HepG2 (cell line): ENCODE data around the gene MEAF6. TPM values are rescaled to one million over a fixed set of nuclear protein-coding genes. Genes with fewer than 3 reads are reported as not detected.

Source experiments
- ATM ChIP-seq: fragments of 450-650 bp; IDR thresholded peaks from 2 replicates; pipeline ENCODE4 v1.7.1; 2017; ENCODE audit warnings: mild to moderate bottlenecking, borderline replicate concordance
- CBX5 ChIP-seq: sonication (generic); formaldehyde crosslinking; IDR thresholded peaks from 2 replicates; pipeline ENCODE4 v1.4.0; 2020; ENCODE audit warnings: missing genetic modification reagents, borderline replicate concordance
- CCDC6 ChIP-seq: sonication (generic); formaldehyde crosslinking; IDR thresholded peaks from 2 replicates; pipeline ENCODE4 v1.8.1; 2022; ENCODE audit warnings: mild to moderate bottlenecking, missing genetic modification reagents, moderate library complexity
- CENPBD1 ChIP-seq: sonication (generic); formaldehyde crosslinking; IDR thresholded peaks from 2 replicates; pipeline ENCODE4 v1.8.0; 2022; ENCODE audit warnings: missing genetic modification reagents, low read depth, mild to moderate bottlenecking, borderline replicate concordance
- CREB3 ChIP-seq: sonication (generic); formaldehyde crosslinking; IDR thresholded peaks from 2 replicates; pipeline ENCODE4 v1.5.0; 2020; ENCODE audit warnings: missing genetic modification reagents
- NFIC ChIP-seq: IDR thresholded peaks from 2 replicates; pipeline ENCODE4 v1.6.1; 2012; ENCODE audit warnings: mild to moderate bottlenecking, low read length, inconsistent platforms
- NR2F2 ChIP-seq: IDR thresholded peaks from 2 replicates; pipeline ENCODE4 v1.6.1; 2012; ENCODE audit warnings: low read depth, inconsistent platforms, borderline replicate concordance
- PBX2 ChIP-seq: IDR thresholded peaks from 2 replicates; pipeline ENCODE4 v1.6.1; 2016; ENCODE audit warnings: control low read depth
- PPARG ChIP-seq: conservative IDR thresholded peaks from 2 replicates; pipeline ENCODE4 v1.6.1; 2016; ENCODE audit warnings: missing biosample characterization, missing genetic modification reagents
- TFAP4 ChIP-seq: sonication (generic); IDR thresholded peaks from 2 replicates; pipeline ENCODE4 v1.6.1; 2016; ENCODE audit warnings: low read depth, borderline replicate concordance
- THYN1 ChIP-seq: sonication (generic); formaldehyde crosslinking; IDR thresholded peaks from 2 replicates; pipeline ENCODE4 v1.8.1; 2023; ENCODE audit warnings: low read depth, mild to moderate bottlenecking, moderate library complexity, missing genetic modification reagents, borderline replicate concordance
- ZBTB43 ChIP-seq: sonication (generic); formaldehyde crosslinking; conservative IDR thresholded peaks from 2 replicates; pipeline ENCODE4 v1.4.0; 2020; ENCODE audit warnings: missing genetic modification reagents
- ZBTB49 ChIP-seq: sonication (generic); formaldehyde crosslinking; IDR thresholded peaks from 2 replicates; pipeline ENCODE4 v1.4.0; 2020; ENCODE audit warnings: missing genetic modification reagents, borderline replicate concordance
- ZFX ChIP-seq: sonication (generic); formaldehyde crosslinking; IDR thresholded peaks from 2 replicates; pipeline ENCODE4 v1.4.0; 2020; ENCODE audit warnings: mild to moderate bottlenecking, low read depth, missing genetic modification reagents, moderate library complexity
- ZNF24 ChIP-seq: fragments of 450-650 bp; IDR thresholded peaks from 2 replicates; pipeline ENCODE4 v1.6.1; 2017; ENCODE audit warnings: antibody characterized with exemption, mild to moderate bottlenecking
- ZNF264 ChIP-seq: sonication (generic); formaldehyde crosslinking; IDR thresholded peaks from 2 replicates; pipeline ENCODE4 v1.4.0; 2020; ENCODE audit warnings: missing genetic modification reagents
- ZNF292 ChIP-seq: sonication (generic); formaldehyde crosslinking; IDR thresholded peaks from 2 replicates; pipeline ENCODE4 v1.8.1; 2022; ENCODE audit warnings: mild to moderate bottlenecking, low read depth, missing genetic modification reagents, borderline replicate concordance
- ZNF484 ChIP-seq: sonication (generic); formaldehyde crosslinking; IDR thresholded peaks from 2 replicates; pipeline ENCODE4 v1.5.1; 2020; ENCODE audit warnings: mild to moderate bottlenecking, low read depth, missing genetic modification reagents, borderline replicate concordance
- ZNF557 ChIP-seq: sonication (generic); formaldehyde crosslinking; IDR thresholded peaks from 2 replicates; pipeline ENCODE4 v1.4.0; 2020; ENCODE audit warnings: missing genetic modification reagents
- ZNF691 ChIP-seq: sonication (generic); formaldehyde crosslinking; IDR thresholded peaks from 2 replicates; pipeline ENCODE4 v1.4.0; 2020; ENCODE audit warnings: missing genetic modification reagents, low read depth, mild to moderate bottlenecking, borderline replicate concordance
- ZZZ3 ChIP-seq: sonication (generic); formaldehyde crosslinking; IDR thresholded peaks from 2 replicates; pipeline ENCODE4 v1.4.0; 2020; ENCODE audit warnings: missing genetic modification reagents, mild to moderate bottlenecking, borderline replicate concordance
- polyA plus RNA-seq, 8 experiments: library from polyadenylated mRNA; depleted of rRNA in 3 of 8; stranded (reverse) in 7 of 8; unstranded in 1 of 8; fragments of >200 nt; fragmentation: Illumina TruSeq in 4 of 8; extraction: Trizol in 4 of 8; gene quantifications; 2 replicates each; pipeline versions ENCODE4 v1.2.1 to v1.2.3, GENCODE V29; 2011 to 2016; ENCODE audit warnings: low read depth in 4 of 8, missing spikeins in 1 of 8, mixed read lengths in 1 of 8; ENCODE audit not compliant: insufficient read depth in 1 of 8
- total RNA-seq, 5 experiments: library from RNA; depleted of rRNA; stranded (reverse); fragments of >200 nt; fragmentation: Illumina TruSeq; extraction: Trizol; gene quantifications; 2 replicates each; pipeline ENCODE4 v1.2.3, GENCODE V29; 2016; ENCODE audit warnings: low read depth in 1 of 5

The MEAF6 gene
- total and polyA plus RNA-seq, 2 of the 13 experiments (the other 11 are each of a cell fraction or from before 2014, with no cell fraction given), result 29.5 to 45.6 TPM

GRCh38 chr1:37514350-37515184 is at the start of gene MEAF6 (continued):
- TF ChIP-seq CENPBD1 (CRISPR knock-in tag) (no peak), CREB3 (peak; percentile 95), ZNF484 (CRISPR knock-in tag) (no peak), ATM (no peak), ZBTB49 (CRISPR knock-in tag) (no peak), ZNF24 (no peak), ZNF691 (CRISPR knock-in tag) (peak; percentile 59; the same call in 1 of the 2 replicates), TFAP4 (no peak), ZFX (CRISPR knock-in tag) (peak; percentile 76), NR2F2 (no peak), THYN1 (CRISPR knock-in tag) (no peak), CCDC6 (CRISPR knock-in tag) (peak; percentile 86), ZBTB43 (CRISPR knock-in tag) (peak; percentile 69; the same call in 1 of the 2 replicates), ZNF292 (peak; percentile 36), CBX5 (CRISPR knock-in tag) (no peak), ZNF557 (peak; percentile 96), PPARG (no peak), ZNF264 (CRISPR knock-in tag) (peak; percentile 82), ZZZ3 (CRISPR knock-in tag) (no peak), PBX2 (CRISPR knock-in tag) (no peak), NFIC (0 out of 2 replicates have a peak, but pooled peaks have one; percentile 22)
